Activated CD8-positive, alpha-beta T cell treated with anti-CD3 and anti-CD28 coated beads, Interleukin-2, amount 10 ng/mL, durations not matched to agents 7 days and 5 days (primary cell): ENCODE measurements around the gene NKPD1. TPM values are rescaled to one million over a fixed set of nuclear protein-coding genes. Genes with fewer than 3 reads are reported as not detected.

Experiments
- total RNA-seq, 2 experiments: library from RNA; stranded (reverse); gene quantifications; one replicate each; pipeline ENCODE4 v1.2.3, GENCODE V29; 2021

NKPD1 gene
- total RNA-seq, 2 experiments from 2014 or later, result 0.16 to 0.24 TPM

Other genes with a start within 250 kb of the NKPD1 start
- gene APOC1, start 246.4 kb downstream of the NKPD1 start, total RNA-seq, result not detected
- not detected for gene APOC4, start 218.7 kb downstream of the NKPD1 start, total RNA-seq
- gene APOC2, start 214.9 kb downstream of the NKPD1 start, total RNA-seq, result not detected
- 10 to 100 TPM; 65.5 to 67.8 TPM for gene CLPTM1, start 205.6 kb downstream of the NKPD1 start, total RNA-seq
- 10 to 100 TPM in 1 of 2 experiments, 1 to 10 TPM in 1; 8.7 to 10.2 TPM for gene RELB, start 159.5 kb downstream of the NKPD1 start, total RNA-seq
- 10 to 100 TPM; 82.5 to 94.5 TPM for gene CLASRP, start 121.9 kb downstream of the NKPD1 start, total RNA-seq
- gene ZNF296, start 84.5 kb downstream of the NKPD1 start, total RNA-seq, result 1 to 10 TPM; 6.2 to 6.3 TPM
- gene GEMIN7, start 81.7 kb downstream of the NKPD1 start, total RNA-seq, result 10 to 100 TPM; 30.2 to 31.7 TPM
- gene PPP1R37, start 67.8 kb downstream of the NKPD1 start, total RNA-seq, result 10 to 100 TPM; 28.3 to 29.2 TPM
- 10 to 100 TPM; 54.0 to 55.5 TPM for gene TRAPPC6A, start 17.3 kb upstream of the NKPD1 start, total RNA-seq
- 10 to 100 TPM; 16.0 to 16.7 TPM for gene BLOC1S3, start 17.8 kb upstream of the NKPD1 start, total RNA-seq
- gene EXOC3L2, start 84.4 kb upstream of the NKPD1 start, total RNA-seq, result not detected
- 10 to 100 TPM; 18.3 to 18.5 TPM for gene MARK4, start 90.3 kb upstream of the NKPD1 start, total RNA-seq
- not detected for gene CKM, start 161.9 kb upstream of the NKPD1 start, total RNA-seq
- not detected for gene KLC3, start 179.8 kb upstream of the NKPD1 start, total RNA-seq
- 10 to 100 TPM; 23.7 to 24.4 TPM for gene ERCC2, start 209.6 kb upstream of the NKPD1 start, total RNA-seq
- gene PPP1R13L, start 244.1 kb upstream of the NKPD1 start, total RNA-seq, result 10 to 100 TPM; 11.8 to 13.4 TPM
- gene POLR1G, start 245.7 kb upstream of the NKPD1 start, total RNA-seq, result 10 to 100 TPM in 1 of 2 experiments, 1 to 10 TPM in 1; 9.5 to 10.6 TPM